Suprapubic skin (tissue), 3 donors: Measurements from ENCODE around the gene SPINDOC.

Experiments used
- CTCF ChIP-seq, 2 donors: fragments of 200-600 bp in 1 of 2; fragments of 450-650 bp in 1 of 2; sonication (generic) in 1 of 2; IDR thresholded peaks; one replicate each; pipeline ENCODE4 v1.5.1; 2016 to 2019; ENCODE audit warnings: antibody characterized with exemption in 2 of 2, mild to moderate bottlenecking in 1 of 2, moderate library complexity in 1 of 2
- POLR2A ChIP-seq, 2 donors: fragments of 450-650 bp; IDR thresholded peaks; one replicate each; pipeline ENCODE4 v1.6.1; 2017; ENCODE audit warnings: antibody characterized with exemption in 2 of 2, mild to moderate bottlenecking in 2 of 2, moderate library complexity in 2 of 2

- TF ChIP-seq CTCF (IDR thresholded peaks at IDR 0.05) (peak; percentile 62 to 76), POLR2A (IDR thresholded peaks at IDR 0.05) (no peak)
Measured at GRCh38 chr11:63837027-63837688, 23.9 kb downstream of the SPINDOC start.
